HG03025 (cell line): Measurements from ENCODE around the gene MEP1A.
"Not testable (repeated sequence)": the region's sequence is repeated elsewhere in the genome, so short reads cannot be mapped to it uniquely, and the experiment has no call there.

Source experiments
- ATAC-seq: cut with Tn5 transposase; IDR thresholded peaks from one replicate; pipeline ENCODE4 v1.9.1; 2021; ENCODE audit warnings: mild to moderate bottlenecking, moderate library complexity; ENCODE audit not compliant: unreplicated experiment, low FRiP score

MEP1A gene

GRCh38 chr6:46773201-46773855, 19.9 kb upstream of the MEP1A start:
- ATAC-seq, result peak; percentile 15

DNA sequence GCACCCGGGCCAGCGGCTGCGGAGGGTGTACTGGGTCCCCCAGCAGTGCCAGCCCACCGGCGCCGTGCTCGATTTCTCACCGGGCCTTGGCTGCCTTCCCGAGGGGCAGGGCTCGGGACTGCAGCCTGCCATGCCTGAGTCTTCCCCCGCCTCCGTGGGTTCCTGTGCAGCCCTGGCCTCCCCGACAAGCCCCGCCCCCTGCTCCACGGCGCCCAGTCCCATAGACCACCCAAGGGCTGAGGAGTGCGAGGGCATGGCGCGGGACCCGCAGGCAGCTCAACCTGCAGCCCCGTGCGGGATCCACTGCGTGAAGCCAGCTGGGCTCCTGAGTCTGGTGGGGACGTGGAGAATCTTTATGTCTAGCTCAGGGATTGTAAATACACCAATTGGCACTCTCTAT, 18.5 kb upstream of the MEP1A start:
- not testable (repeated sequence) for ATAC-seq

DNA sequence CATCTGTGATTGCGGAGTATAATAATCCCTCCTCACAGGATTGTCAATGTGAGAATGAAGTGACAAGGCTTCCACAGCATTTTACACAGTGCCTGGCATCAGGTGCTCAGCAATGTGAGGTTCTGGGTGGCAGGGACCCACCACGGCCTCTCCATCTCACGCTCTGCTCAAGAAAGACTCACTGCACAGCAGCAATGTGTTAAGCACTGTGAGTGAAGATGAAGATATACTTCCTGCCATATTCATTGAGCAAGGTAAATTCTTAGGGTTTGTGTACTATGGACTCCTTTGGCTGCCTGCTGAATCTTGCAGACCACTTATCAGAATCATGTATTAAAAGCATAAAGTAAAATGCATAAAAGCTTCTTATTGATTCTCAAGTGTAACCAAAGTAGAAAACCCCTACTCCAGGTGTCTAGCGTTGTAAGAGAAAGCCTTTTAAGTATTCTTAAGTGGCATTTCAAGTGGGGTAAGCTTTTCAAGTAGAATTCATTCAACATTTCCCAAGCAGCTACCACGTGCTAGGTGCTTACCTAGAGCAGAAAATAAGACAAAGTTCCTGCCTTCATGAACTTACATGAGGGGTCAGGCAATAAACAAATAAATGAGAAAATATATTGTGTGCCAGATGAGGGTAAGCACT, 17.0 kb upstream of the MEP1A start:
- ATAC-seq, result no peak

DNA sequence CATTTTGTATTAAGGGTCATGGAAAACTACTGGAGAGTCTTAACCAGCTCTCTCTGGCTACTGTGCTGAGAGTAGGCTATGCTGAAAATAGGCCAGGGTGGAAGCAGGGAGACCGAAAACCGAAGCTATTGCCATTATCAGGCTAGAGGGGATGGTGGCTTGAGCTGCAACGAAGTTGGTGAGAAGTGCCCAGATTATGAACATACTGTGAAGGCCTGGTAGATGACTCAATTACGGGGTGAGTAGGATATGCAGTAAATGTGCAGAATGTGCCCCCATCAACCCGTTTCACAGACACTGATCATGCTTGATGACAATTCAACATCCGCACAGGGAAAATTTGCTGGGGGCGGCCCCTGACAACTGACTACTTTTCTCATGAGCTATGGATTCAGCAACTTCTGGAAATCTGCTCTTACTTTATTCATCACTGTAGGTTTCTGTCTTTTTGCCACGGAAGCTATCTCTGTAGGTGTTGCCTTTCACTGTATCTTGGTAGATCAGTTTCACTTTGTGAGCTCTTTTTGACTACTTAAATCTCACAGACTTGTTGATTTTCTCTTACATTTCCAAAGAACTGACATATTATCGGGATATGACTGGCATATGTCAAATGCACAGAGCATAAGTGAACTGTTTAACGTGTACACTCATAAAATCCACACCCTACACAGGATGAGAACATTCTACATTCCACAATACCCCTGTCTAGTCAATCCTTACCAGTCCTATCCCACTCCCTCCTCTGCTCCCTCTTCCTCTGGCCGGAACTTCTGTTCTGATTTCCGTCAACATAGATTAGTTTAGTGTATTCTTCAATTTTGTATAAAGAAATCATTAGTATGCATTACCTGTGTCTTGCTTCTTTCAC, 15.5 kb upstream of the MEP1A start:
- ATAC-seq, result no peak

- ATAC-seq, result no peak
Measured at GRCh38 chr6:46781478-46782378, 11.5 kb upstream of the MEP1A start.

DNA sequence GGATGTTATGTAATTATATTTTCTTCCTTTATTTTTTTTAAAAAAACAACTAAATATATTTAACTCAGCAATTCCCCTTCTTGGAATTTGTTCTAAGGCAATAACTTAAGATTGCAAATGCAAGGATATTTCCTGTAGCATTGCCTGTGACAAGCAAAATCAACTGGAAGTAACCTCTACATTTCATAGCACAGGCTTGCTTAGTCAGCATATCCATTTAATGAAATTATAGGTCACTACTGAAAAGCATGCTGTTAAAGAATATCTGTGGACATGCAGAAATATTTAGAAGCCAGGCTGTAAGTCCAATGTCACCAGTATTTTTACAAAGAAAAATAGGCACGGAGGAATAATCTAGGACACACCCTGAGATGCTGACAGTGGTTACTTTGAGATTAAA, 8.7 kb upstream of the MEP1A start:
- no peak for ATAC-seq

GRCh38 chr6:46787871-46788540, 5.2 kb upstream of the MEP1A start:
- ATAC-seq, result no peak

DNA sequence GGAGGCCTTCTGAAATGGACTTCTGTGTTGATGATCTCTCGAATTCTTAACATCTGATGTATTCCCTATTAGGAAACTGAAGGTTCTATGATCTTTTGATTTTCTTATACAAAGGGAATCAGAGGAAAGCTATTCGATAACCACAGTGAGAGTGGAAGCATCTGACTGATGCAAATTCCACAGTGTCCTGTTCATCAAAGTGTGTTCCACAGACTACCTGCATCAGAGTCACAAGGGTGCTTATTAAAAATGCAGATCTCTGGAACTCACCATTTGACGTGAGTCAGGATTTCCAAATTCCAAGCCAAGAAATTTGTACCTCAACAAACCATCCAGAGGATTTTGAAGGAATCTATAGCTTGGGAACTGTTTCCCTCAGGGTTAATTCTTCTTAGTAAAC, 4.4 kb upstream of the MEP1A start:
- no peak for ATAC-seq

- no peak for ATAC-seq
Measured at GRCh38 chr6:46789434-46790354, 3.5 kb upstream of the MEP1A start.

- ATAC-seq, result no peak
Measured at GRCh38 chr6:46790355-46790874, 2.8 kb upstream of the MEP1A start.

- ATAC-seq, result no peak
Measured at GRCh38 chr6:46792635-46793034, 554 bp upstream of the MEP1A start.

- no peak for ATAC-seq
Measured at GRCh38 chr6:46794068-46794467, 879 bp downstream of the MEP1A start.

DNA sequence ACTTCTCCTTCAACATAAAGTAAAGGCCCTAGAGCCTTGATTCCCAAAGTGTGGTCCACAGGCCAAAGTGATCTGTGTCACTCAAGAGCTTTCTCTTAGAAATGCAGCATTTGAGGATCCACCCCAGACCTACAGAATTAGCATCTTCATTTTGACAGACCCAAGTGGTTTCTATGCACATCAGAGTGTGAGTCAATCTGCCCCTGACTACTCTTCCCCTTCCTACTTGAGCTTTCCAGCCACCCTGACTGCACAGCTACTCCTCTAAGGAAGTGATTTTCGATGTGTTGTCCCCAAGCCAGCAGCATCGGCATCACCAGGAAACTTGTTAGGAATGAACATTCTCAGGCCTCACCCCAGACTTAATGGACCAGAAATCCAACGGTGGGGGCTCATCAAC, 2.6 kb downstream of the MEP1A start:
- no peak for ATAC-seq

DNA sequence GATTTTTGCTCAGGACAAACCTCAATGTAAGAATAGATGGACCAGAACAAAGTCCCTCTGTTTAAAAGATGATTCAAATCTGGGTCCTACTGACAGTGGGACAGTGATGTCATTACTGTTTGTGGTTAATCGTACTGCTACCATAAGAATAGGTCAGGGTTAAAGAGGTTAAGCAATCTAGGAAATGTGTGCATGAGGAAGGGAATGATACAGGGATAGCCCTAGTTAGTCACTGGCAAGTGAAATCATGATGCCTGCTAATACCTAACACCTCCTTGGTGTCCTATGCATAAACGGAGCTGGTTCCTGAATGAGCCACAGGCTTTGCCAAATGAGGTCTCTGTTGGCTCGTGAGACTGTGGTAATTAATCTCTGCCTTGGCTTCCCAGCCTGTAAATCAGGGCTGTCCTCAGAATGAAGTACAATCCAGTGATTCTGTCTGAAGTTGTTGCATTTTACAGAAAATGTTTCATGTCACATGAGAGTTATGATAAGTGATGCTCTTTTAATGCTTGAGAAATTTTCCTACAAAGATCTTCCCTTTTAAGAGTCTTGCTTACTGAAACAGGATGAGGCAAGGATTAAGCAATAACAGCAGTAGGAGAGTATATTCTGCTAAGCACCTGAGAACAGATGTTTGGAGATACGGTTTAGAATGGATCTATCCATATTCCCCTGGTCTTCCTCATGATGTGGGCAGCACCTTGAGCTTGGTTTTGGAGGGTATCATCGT, 3.8 kb downstream of the MEP1A start:
- ATAC-seq, result no peak

GRCh38 chr6:46799657-46800056, 6.5 kb downstream of the MEP1A start:
- ATAC-seq, result no peak

DNA sequence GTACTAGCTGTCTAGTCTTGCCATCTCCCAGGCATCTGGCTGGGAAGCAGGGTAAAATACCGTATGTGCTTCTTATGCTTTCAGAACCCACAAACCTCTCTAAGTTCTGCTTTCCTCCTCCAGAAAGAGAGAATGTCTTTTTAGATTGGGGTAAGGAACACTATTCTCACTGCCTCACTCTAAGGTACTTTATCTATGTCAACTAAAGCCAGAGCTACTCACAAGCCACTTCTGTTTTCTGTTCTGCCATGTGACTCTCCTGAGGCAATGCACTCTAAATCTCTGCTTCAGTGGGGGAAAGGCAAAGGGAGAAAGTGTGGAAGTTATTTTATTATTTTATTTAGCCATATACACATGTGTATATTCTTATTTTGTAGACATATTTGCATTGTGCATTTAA, 15.6 kb downstream of the MEP1A start:
- no peak for ATAC-seq

GRCh38 chr6:46815130-46815529, 21.9 kb downstream of the MEP1A start:
- ATAC-seq, result no peak

GRCh38 chr6:46816626-46817025, 23.4 kb downstream of the MEP1A start:
- ATAC-seq, result no peak
